ENCODE results near the gene SLC6A13. TPM values are rescaled to one million over a fixed set of nuclear protein-coding genes. Genes with fewer than 3 reads are reported as not detected.

The SLC6A13 gene
- total and polyA plus RNA-seq, 2 of the 13 experiments (the other 11 are each of a cell fraction or from before 2014, with no cell fraction given), result 0.05 to 0.15 TPM

DNA sequence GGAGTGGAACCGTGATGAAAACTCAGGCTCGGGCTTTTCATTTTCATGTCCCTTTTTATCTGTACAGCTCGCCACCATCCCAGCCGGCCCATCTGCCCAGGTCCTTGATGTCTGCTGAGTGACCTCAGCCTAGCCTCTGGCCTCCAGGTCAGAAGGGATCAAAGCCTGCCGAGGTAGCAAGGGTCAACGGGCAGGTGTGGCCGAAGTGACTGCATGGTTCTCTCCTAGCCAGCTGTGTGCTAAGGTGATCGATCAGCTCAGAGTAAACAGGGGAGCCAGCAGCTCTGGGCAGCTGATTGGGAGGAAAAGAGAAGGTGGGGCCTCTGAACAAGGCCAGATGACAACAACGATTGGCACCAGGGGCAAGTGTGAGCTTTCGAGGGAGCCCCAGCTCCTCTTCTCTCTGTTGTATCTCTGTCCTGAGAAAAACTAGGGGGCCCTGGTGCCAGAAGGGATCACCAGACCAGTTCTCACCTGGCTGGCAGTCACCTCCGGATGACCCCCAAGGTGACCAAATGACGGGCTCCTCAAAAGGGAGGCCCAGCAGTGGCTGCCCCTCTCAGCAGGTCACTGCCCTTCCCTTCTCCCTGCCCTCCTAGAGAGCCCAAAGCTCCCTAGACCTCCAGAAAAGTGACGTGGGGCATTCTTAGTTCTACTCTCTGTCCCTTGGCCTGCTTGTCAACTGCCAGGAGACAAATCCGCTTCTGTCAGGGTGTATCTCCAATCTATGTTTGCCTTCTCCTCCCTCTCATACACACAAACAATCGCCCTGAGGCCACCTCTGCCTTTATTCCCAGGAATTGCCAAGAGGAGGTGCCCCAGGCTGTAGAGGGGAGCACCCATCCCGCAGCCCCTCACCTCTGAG is 52.1 kb downstream of the SLC6A13 start (continued):
- TF ChIP-seq HHEX (CRISPR knock-in tag; IDR thresholded peaks at IDR 0.05), result peak; percentile 100
- no peak for TF ChIP-seq ZNF777 (CRISPR knock-in tag; IDR thresholded peaks at IDR 0.05)
- no peak for TF ChIP-seq MTF2 (CRISPR knock-in tag; IDR thresholded peaks at IDR 0.05; ENCODE audit: borderline replicate concordance)
- peak; percentile 96 for TF ChIP-seq BRCA1 (CRISPR knock-in tag; IDR thresholded peaks at IDR 0.05)
- TF ChIP-seq ZNF430 (CRISPR knock-in tag; IDR thresholded peaks at IDR 0.05), result peak; percentile 99
- TF ChIP-seq ZNF124 (CRISPR knock-in tag; IDR thresholded peaks at IDR 0.05), result peak; percentile 80; the same call in 1 of the 2 replicates
- peak; percentile 74 for TF ChIP-seq ZSCAN9 (CRISPR knock-in tag; IDR thresholded peaks at IDR 0.05; ENCODE audit: borderline replicate concordance)
- TF ChIP-seq ISL2 (CRISPR knock-in tag; IDR thresholded peaks at IDR 0.05), result peak; percentile 96
- TF ChIP-seq ZNF772 (CRISPR knock-in tag; IDR thresholded peaks at IDR 0.05), result peak; percentile 97
- peak; percentile 82 for TF ChIP-seq MIER2 (CRISPR knock-in tag; IDR thresholded peaks at IDR 0.05)
- TF ChIP-seq, protein P1, sequence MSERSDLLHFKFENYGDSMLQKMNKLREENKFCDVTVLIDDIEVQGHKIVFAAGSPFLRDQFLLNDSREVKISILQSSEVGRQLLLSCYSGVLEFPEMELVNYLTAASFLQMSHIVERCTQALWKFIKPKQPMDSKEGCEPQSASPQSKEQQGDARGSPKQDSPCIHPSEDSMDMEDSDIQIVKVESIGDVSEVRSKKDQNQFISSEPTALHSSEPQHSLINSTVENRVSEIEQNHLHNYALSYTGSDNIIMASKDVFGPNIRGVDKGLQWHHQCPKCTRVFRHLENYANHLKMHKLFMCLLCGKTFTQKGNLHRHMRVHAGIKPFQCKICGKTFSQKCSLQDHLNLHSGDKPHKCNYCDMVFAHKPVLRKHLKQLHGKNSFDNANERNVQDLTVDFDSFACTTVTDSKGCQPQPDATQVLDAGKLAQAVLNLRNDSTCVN (CRISPR knock-in tag; IDR thresholded peaks at IDR 0.05; ENCODE audit: borderline replicate concordance), result peak; percentile 94
- TF ChIP-seq GABPB1 (CRISPR knock-in tag; IDR thresholded peaks at IDR 0.05), result peak; percentile 67
- peak; percentile 33 for TF ChIP-seq RBM39 (IDR thresholded peaks at IDR 0.05; ENCODE audit: low read depth, low read length, poor library complexity, severe bottlenecking)
- no peak for TF ChIP-seq RFX1 (IDR thresholded peaks at IDR 0.05)
- TF ChIP-seq PITX1 (CRISPR knock-in tag; IDR thresholded peaks at IDR 0.05), result peak; percentile 99
- TF ChIP-seq CHD4 (IDR thresholded peaks at IDR 0.05; ENCODE audit: borderline replicate concordance, low read length), result no peak
- TF ChIP-seq ZFY (CRISPR knock-in tag; IDR thresholded peaks at IDR 0.05), result peak; percentile 33; the same call in 1 of the 2 replicates
- TF ChIP-seq FOXC1 (CRISPR knock-in tag; IDR thresholded peaks at IDR 0.05; ENCODE audit: borderline replicate concordance), result peak; percentile 78
- TF ChIP-seq SMARCE1 (IDR thresholded peaks at IDR 0.05; ENCODE audit: borderline replicate concordance), result no peak
- no peak for TF ChIP-seq ZFP41 (CRISPR knock-in tag; IDR thresholded peaks at IDR 0.05; ENCODE audit: borderline replicate concordance)
- TF ChIP-seq, protein P2, sequence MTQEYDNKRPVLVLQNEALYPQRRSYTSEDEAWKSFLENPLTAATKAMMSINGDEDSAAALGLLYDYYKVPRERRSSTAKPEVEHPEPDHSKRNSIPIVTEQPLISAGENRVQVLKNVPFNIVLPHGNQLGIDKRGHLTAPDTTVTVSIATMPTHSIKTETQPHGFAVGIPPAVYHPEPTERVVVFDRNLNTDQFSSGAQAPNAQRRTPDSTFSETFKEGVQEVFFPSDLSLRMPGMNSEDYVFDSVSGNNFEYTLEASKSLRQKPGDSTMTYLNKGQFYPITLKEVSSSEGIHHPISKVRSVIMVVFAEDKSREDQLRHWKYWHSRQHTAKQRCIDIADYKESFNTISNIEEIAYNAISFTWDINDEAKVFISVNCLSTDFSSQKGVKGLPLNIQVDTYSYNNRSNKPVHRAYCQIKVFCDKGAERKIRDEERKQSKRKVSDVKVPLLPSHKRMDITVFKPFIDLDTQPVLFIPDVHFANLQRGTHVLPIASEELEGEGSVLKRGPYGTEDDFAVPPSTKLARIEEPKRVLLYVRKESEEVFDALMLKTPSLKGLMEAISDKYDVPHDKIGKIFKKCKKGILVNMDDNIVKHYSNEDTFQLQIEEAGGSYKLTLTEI (CRISPR knock-in tag; conservative IDR thresholded peaks at IDR 0.05), result no peak
- no peak for TF ChIP-seq ZNF720 (CRISPR knock-in tag; IDR thresholded peaks at IDR 0.05)
- no peak for TF ChIP-seq ZNF180 (CRISPR knock-in tag; IDR thresholded peaks at IDR 0.05; ENCODE audit: borderline replicate concordance, low read depth)
- TF ChIP-seq HOXA5 (CRISPR knock-in tag; IDR thresholded peaks at IDR 0.05), result peak; percentile 94; the same call in 1 of the 2 replicates
- peak; percentile 92 for TF ChIP-seq ARNT2 (CRISPR knock-in tag; IDR thresholded peaks at IDR 0.05; ENCODE audit: low read depth)
- TF ChIP-seq NFRKB (IDR thresholded peaks at IDR 0.05), result no peak
- TF ChIP-seq ZNF552 (CRISPR knock-in tag; IDR thresholded peaks at IDR 0.05; ENCODE audit: borderline replicate concordance), result peak; percentile 74; the same call in 1 of the 2 replicates
- no peak for TF ChIP-seq ZNF550 (CRISPR knock-in tag; IDR thresholded peaks at IDR 0.05; ENCODE audit: borderline replicate concordance)
